Measurements from ENCODE around the gene IZUMO3. TPM values are rescaled to one million over a fixed set of nuclear protein-coding genes. Genes with fewer than 3 reads are reported as not detected.

IZUMO3 gene
- polyA plus RNA-seq, 1 donor (not counting 4 experiments of a cell fraction or from before 2014, with no cell fraction given), result not detected

GRCh38 chr9:24553183-24553552 lies 7.5 kb upstream of the IZUMO3 start:
- no peak for FAIRE-seq
- dilution Hi-C loops (cut with MboI; ENCODE audit: extremely low pct_ligation_motif_present, low sequenced_read_pairs), result no loop called here
- no peak overlapping the region for H2AFZ ChIP-seq (ENCODE audit: control insufficient read depth, low read length)

GRCh38 chr9:24552526-24553182 lies 7.0 kb upstream of the IZUMO3 start:
- no peaks in the 10 kb centered on the region for H3K9me3 ChIP-seq (ENCODE audit: control insufficient read depth, low read depth, low read length)
- no peak for TF ChIP-seq CTCF (optimal IDR thresholded peaks at IDR 0.05 in 1 of 3, IDR thresholded peaks at IDR 0.05 in 1 of 3, conservative IDR thresholded peaks at IDR 0.05 in 1 of 3; ENCODE audit: extremely low read depth in 1 of 3, insufficient read depth in 2 of 3, low read length in 3 of 3)
- TF ChIP-seq EZH2 (IDR thresholded peaks at IDR 0.05; ENCODE audit: low read length), result no peak
- H3K4me2 ChIP-seq (ENCODE audit: control insufficient read depth, extremely low read depth, insufficient read depth, low read depth, low read length), result no peak overlapping the region
- H2AFZ ChIP-seq (ENCODE audit: control insufficient read depth, low read length), result no peak overlapping the region
- H3K4me3 ChIP-seq (ENCODE audit: control insufficient read depth in 2 of 3, extremely low read depth in 1 of 3, insufficient read depth in 2 of 3, low read depth in 1 of 3, low read length in 3 of 3), result no peak overlapping the region
- dilution Hi-C loops (cut with MboI; ENCODE audit: extremely low pct_ligation_motif_present, low sequenced_read_pairs), result no loop called here
- H3K9ac ChIP-seq (ENCODE audit: control insufficient read depth, extremely low read depth, insufficient read depth, low read length), result no peak overlapping the region
- no peaks in the 10 kb centered on the region for H3K79me2 ChIP-seq (ENCODE audit: control insufficient read depth, insufficient read depth, low read length)
- no peaks in the 10 kb centered on the region for H3K36me3 ChIP-seq (ENCODE audit: control insufficient read depth in 2 of 2, extremely low read depth in 1 of 2, insufficient read depth in 2 of 2, low read length in 2 of 2)
- H3K27me3 ChIP-seq (ENCODE audit: control insufficient read depth, extremely low read depth, insufficient read depth, low read length), result no peaks in the 10 kb centered on the region
- FAIRE-seq (no peak), DNase-seq (ENCODE audit: low read depth, low spot score) (no peak)
- H4K20me1 ChIP-seq (ENCODE audit: control insufficient read depth, extremely low read depth, insufficient read depth, low read length), result no peaks in the 10 kb centered on the region
- H3K9me1 ChIP-seq (ENCODE audit: control insufficient read depth, extremely low read depth, insufficient read depth, low read length), result no peaks in the 10 kb centered on the region
- no peaks in the 10 kb centered on the region for H3K4me1 ChIP-seq (ENCODE audit: control insufficient read depth, extremely low read depth, insufficient read depth, low read length)
- H3K27ac ChIP-seq (ENCODE audit: control insufficient read depth, insufficient read depth, low read length), result no peak overlapping the region

More at GRCh38 chr9:24553183-24553552, 7.5 kb upstream of the IZUMO3 start:
- Histone ChIP-seq H3K4me2 (ENCODE audit: control insufficient read depth, extremely low read depth, insufficient read depth, low read depth, low read length) (no peak overlapping the region), H3K79me2 (ENCODE audit: control insufficient read depth, insufficient read depth, low read length) (no peaks in the 10 kb centered on the region), H3K9me3 (ENCODE audit: control insufficient read depth, low read depth, low read length) (no peaks in the 10 kb centered on the region), H3K4me3 (ENCODE audit: control insufficient read depth in 2 of 3, extremely low read depth in 1 of 3, insufficient read depth in 2 of 3, low read depth in 1 of 3, low read length in 3 of 3) (no peak overlapping the region), H3K9ac (ENCODE audit: control insufficient read depth, extremely low read depth, insufficient read depth, low read length) (no peak overlapping the region), H4K20me1 (ENCODE audit: control insufficient read depth, extremely low read depth, insufficient read depth, low read length) (no peaks in the 10 kb centered on the region), H3K36me3 (ENCODE audit: control insufficient read depth in 2 of 2, extremely low read depth in 1 of 2, insufficient read depth in 2 of 2, low read length in 2 of 2) (no peaks in the 10 kb centered on the region), H3K9me1 (ENCODE audit: control insufficient read depth, extremely low read depth, insufficient read depth, low read length) (no peaks in the 10 kb centered on the region), H3K27me3 (ENCODE audit: control insufficient read depth, extremely low read depth, insufficient read depth, low read length) (no peaks in the 10 kb centered on the region), H3K27ac (ENCODE audit: control insufficient read depth, insufficient read depth, low read length) (no peak overlapping the region), H3K4me1 (ENCODE audit: control insufficient read depth, extremely low read depth, insufficient read depth, low read length) (no peaks in the 10 kb centered on the region)
- TF ChIP-seq CTCF (optimal IDR thresholded peaks at IDR 0.05 in 1 of 3, IDR thresholded peaks at IDR 0.05 in 1 of 3, conservative IDR thresholded peaks at IDR 0.05 in 1 of 3; ENCODE audit: extremely low read depth in 1 of 3, insufficient read depth in 2 of 3, low read length in 3 of 3) (no peak), EZH2 (IDR thresholded peaks at IDR 0.05; ENCODE audit: low read length) (no peak)
- no peak for DNase-seq (ENCODE audit: low read depth, low spot score)

Measured in keratinocyte (primary cell).